K562 (cell line): Measurements from ENCODE around the gene DIP2A. TPM values are rescaled to one million over a fixed set of nuclear protein-coding genes. Genes with fewer than 3 reads are reported as not detected.

ENCODE experiments used
- CEBPG ChIP-seq, 3 experiments: fragments of 200-800 bp in 1 of 3; sonication (Bioruptor generic) in 1 of 3; sonication (generic) in 1 of 3; formaldehyde crosslinking in 1 of 3; IDR thresholded peaks in 2 of 3; conservative IDR thresholded peaks in 1 of 3; 2 replicates each; pipeline versions ENCODE4 v1.6.1 to v1.8.0; 2016 to 2022; ENCODE audit warnings: missing compliant biosample characterization in 2 of 3, missing genetic modification characterization in 2 of 3, mild to moderate bottlenecking in 1 of 3, missing genetic modification reagents in 1 of 3
- CGGBP1 ChIP-seq: fragments of 250-450 bp; sonication (Bioruptor Pico); IDR thresholded peaks from 2 replicates; pipeline ENCODE4 v1.9.0; 2021; ENCODE audit warnings: mild to moderate bottlenecking
- E2F1 ChIP-seq: sonication (generic); formaldehyde crosslinking; IDR thresholded peaks from 2 replicates; pipeline ENCODE4 v1.8.1; 2023; ENCODE audit warnings: mild to moderate bottlenecking, missing genetic modification reagents, moderate library complexity
- HCFC1 ChIP-seq: IDR thresholded peaks from 2 replicates; pipeline ENCODE4 v1.6.1; 2012; ENCODE audit warnings: low read depth, low read length, improper control_type of control experiment
- HMBOX1 ChIP-seq: sonication (generic); IDR thresholded peaks from 2 replicates; pipeline ENCODE4 v1.6.1; 2016
- HMGXB4 ChIP-seq: sonication (generic); formaldehyde crosslinking; IDR thresholded peaks from 2 replicates; pipeline ENCODE4 v1.8.1; 2023; ENCODE audit warnings: mild to moderate bottlenecking, missing genetic modification reagents
- JUNB ChIP-seq: fragments of 450-650 bp; formaldehyde crosslinking; conservative IDR thresholded peaks from 2 replicates; pipeline ENCODE4 v1.4.0; 2020; ENCODE audit warnings: mild to moderate bottlenecking
- NFXL1 ChIP-seq: fragments of 450-650 bp; formaldehyde crosslinking; IDR thresholded peaks from 2 replicates; pipeline ENCODE4 v1.4.0; 2021; ENCODE audit warnings: mild to moderate bottlenecking
- NR0B1 ChIP-seq: fragments of 450-650 bp; IDR thresholded peaks from one replicate; pipeline ENCODE4 v1.6.1; 2018; ENCODE audit warnings: mild to moderate bottlenecking, moderate library complexity; ENCODE audit not compliant: partially characterized antibody
- NRF1 ChIP-seq, 2 experiments: fragments of 450-650 bp; IDR thresholded peaks in 1 of 2; conservative IDR thresholded peaks in 1 of 2; 2 replicates each; pipeline ENCODE4 v1.6.1; 2014; ENCODE audit warnings: mild to moderate bottlenecking in 2 of 2
- POLR2A ChIP-seq: fragments of 450-650 bp; conservative IDR thresholded peaks from 2 replicates; pipeline ENCODE4 v1.6.1; 2016
- PYGO2 ChIP-seq: fragments of 450-650 bp; IDR thresholded peaks from 2 replicates; pipeline ENCODE4 v1.6.1; 2016; ENCODE audit warnings: mild to moderate bottlenecking, missing genetic modification characterization, moderate library complexity, missing compliant biosample characterization
- SP2 ChIP-seq: IDR thresholded peaks from 2 replicates; pipeline ENCODE4 v1.6.1; 2011; ENCODE audit warnings: mild to moderate bottlenecking, low read depth, low read length, moderate library complexity; ENCODE audit not compliant: poor library complexity, severe bottlenecking; ENCODE audit errors: extremely low read depth
- SPI1 ChIP-seq: IDR thresholded peaks from 2 replicates; pipeline ENCODE4 v1.6.1; 2011; ENCODE audit warnings: low read depth, low read length, control low read depth, borderline replicate concordance
- SUPT5H ChIP-seq: fragments of 450-650 bp; IDR thresholded peaks from 2 replicates; pipeline ENCODE4 v1.6.1; 2016
- TAF1 ChIP-seq: IDR thresholded peaks from 2 replicates; pipeline ENCODE4 v1.6.1; 2011; ENCODE audit warnings: mild to moderate bottlenecking, low read length, moderate library complexity; ENCODE audit not compliant: insufficient read depth, control insufficient read depth, severe bottlenecking; ENCODE audit errors: extremely low read depth
- TAF15 ChIP-seq: fragments of 200-400 bp; formaldehyde crosslinking; IDR thresholded peaks from 2 replicates; pipeline ENCODE4 v1.6.1; 2017; ENCODE audit warnings: mild to moderate bottlenecking, low read depth, low read length, moderate library complexity
- TAF7 ChIP-seq: fragments of 450-650 bp; IDR thresholded peaks from 2 replicates; pipeline ENCODE4 v1.6.1; 2016; ENCODE audit warnings: missing genetic modification characterization, missing compliant biosample characterization
- ZFPM2 ChIP-seq: fragments of 250-450 bp; sonication (Bioruptor Pico); IDR thresholded peaks from 2 replicates; pipeline ENCODE4 v1.5.1; 2022; ENCODE audit warnings: mild to moderate bottlenecking
- ZNF121 ChIP-seq: sonication (generic); formaldehyde crosslinking; conservative IDR thresholded peaks from 2 replicates; pipeline ENCODE4 v1.8.0; 2022; ENCODE audit warnings: missing genetic modification reagents
- ZNF224 ChIP-seq: sonication (generic); formaldehyde crosslinking; IDR thresholded peaks from 2 replicates; pipeline ENCODE4 v1.8.0; 2022; ENCODE audit warnings: mild to moderate bottlenecking, missing genetic modification reagents
- ZNF347 ChIP-seq: fragments of 450-650 bp; formaldehyde crosslinking; IDR thresholded peaks from 2 replicates; pipeline ENCODE4 v1.4.0; 2020; ENCODE audit warnings: low read depth, mild to moderate bottlenecking, moderate library complexity
- ZNF431 ChIP-seq: sonication (generic); formaldehyde crosslinking; IDR thresholded peaks from 2 replicates; pipeline ENCODE4 v1.8.0; 2022; ENCODE audit warnings: mild to moderate bottlenecking, missing genetic modification reagents
- ZNF764 ChIP-seq: fragments of 250-450 bp; sonication (Bioruptor Pico); IDR thresholded peaks from 2 replicates; pipeline ENCODE4 v1.4.0; 2020; ENCODE audit warnings: low read depth, mild to moderate bottlenecking, moderate library complexity
- polyA plus RNA-seq, 8 experiments: library from polyadenylated mRNA; depleted of rRNA in 4 of 8; stranded (reverse) in 5 of 8; unstranded in 3 of 8; fragments of >200 nt; fragmentation: Nextera tagmentation in 2 of 8; fragmentation: Illumina TruSeq in 1 of 8; extraction: Ambion mirVana in 2 of 8; extraction: Trizol in 1 of 8; gene quantifications; 2 replicates each; pipeline versions ENCODE4 v1.2.1 to v1.2.3, GENCODE V29; 2011 to 2014; ENCODE audit warnings: inconsistent platforms in 1 of 8, missing spikeins in 1 of 8
- total RNA-seq, 7 experiments: library from RNA; depleted of rRNA in 6 of 7; stranded (reverse); fragments of >200 nt in 6 of 7; fragmentation: Illumina TruSeq in 2 of 7; extraction: Trizol in 2 of 7; gene quantifications; 2 replicates each; pipeline versions ENCODE4 v1.2.1 to v1.2.3, GENCODE V29; 2011 to 2021; ENCODE audit warnings: low replicate concordance in 1 of 7

The DIP2A gene
- total and polyA plus RNA-seq, 9 of the 15 experiments (the other 6 are each of a cell fraction or from before 2014, with no cell fraction given): 4.3 to 34.5 (median 20.3) TPM

GRCh38 chr21:46472246-46472645, 13.6 kb downstream of the DIP2A start (continued):
- TF ChIP-seq SP2 (no peak), ZNF764 (CRISPR knock-in tag) (no peak), JUNB (no peak), ZNF347 (CRISPR knock-in tag) (no peak), SUPT5H (0 out of 2 replicates have a peak, but pooled peaks have one; percentile 20), ZFPM2 (no peak), ZNF224 (CRISPR knock-in tag) (0 out of 2 replicates have a peak, but pooled peaks have one; percentile 37), TAF1 (no peak), TAF15 (no peak), CEBPG (CRISPR knock-in tag; IDR thresholded peaks at IDR 0.05) (peak; percentile 71), CEBPG (tag; conservative IDR thresholded peaks at IDR 0.05 in 1 of 2, IDR thresholded peaks at IDR 0.05 in 1 of 2) (no peak), ZNF431 (no peak), HMBOX1 (no peak), HCFC1 (no peak), NR0B1 (no peak), SPI1 (0 out of 2 replicates have a peak, but pooled peaks have one; percentile 22), NRF1 (conservative IDR thresholded peaks at IDR 0.05 in 1 of 2, IDR thresholded peaks at IDR 0.05 in 1 of 2) (peak; percentile 45 to 55), ZNF121 (CRISPR knock-in tag) (no peak), POLR2A (0 out of 2 replicates have a peak, but pooled peaks have one; percentile 42), NFXL1 (no peak), CGGBP1 (CRISPR knock-in tag) (no peak), PYGO2 (no peak), E2F1 (CRISPR knock-in tag) (no peak), HMGXB4 (CRISPR knock-in tag) (no peak), TAF7 (tag) (no peak)
